AG09319 (cell line): ENCODE data around the gene DSCAM.
"Not testable (repeated sequence)": the region's sequence is repeated elsewhere in the genome, so short reads cannot be mapped to it uniquely, and the experiment has no call there.

Experiments
- DNase-seq: peaks from one replicate; pipeline ENCODE4 v3.0.0-alpha.2; 2010; ENCODE audit warnings: low read depth; ENCODE audit errors: extremely low read depth
- TF ChIP-seq, protein P1 (sequence below): IDR thresholded peaks from 2 replicates; pipeline ENCODE4 v1.5.1; 2011; ENCODE audit warnings: low read depth, mild to moderate bottlenecking, inconsistent platforms, low read length, moderate library complexity

The DSCAM gene

DNA sequence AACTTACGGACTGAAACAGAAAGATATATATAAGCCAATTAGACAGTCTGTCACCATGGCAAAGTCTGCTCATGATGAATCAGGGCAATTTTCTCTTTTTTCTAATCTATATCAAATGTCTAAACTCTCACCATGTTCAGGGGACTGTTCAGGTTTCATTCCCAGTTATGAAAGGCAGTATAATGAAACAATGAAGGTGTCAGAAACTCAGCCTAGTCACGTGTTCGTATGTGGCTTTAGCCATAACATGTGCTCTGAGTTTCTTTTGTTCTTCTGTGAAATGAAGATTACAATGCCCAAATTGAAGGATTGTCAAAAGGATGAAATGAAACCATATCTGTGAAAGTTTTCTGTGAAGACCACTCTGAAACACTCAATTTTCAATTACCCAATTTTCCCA lies 392.9 kb downstream of the DSCAM start:
- TF ChIP-seq, protein P1, sequence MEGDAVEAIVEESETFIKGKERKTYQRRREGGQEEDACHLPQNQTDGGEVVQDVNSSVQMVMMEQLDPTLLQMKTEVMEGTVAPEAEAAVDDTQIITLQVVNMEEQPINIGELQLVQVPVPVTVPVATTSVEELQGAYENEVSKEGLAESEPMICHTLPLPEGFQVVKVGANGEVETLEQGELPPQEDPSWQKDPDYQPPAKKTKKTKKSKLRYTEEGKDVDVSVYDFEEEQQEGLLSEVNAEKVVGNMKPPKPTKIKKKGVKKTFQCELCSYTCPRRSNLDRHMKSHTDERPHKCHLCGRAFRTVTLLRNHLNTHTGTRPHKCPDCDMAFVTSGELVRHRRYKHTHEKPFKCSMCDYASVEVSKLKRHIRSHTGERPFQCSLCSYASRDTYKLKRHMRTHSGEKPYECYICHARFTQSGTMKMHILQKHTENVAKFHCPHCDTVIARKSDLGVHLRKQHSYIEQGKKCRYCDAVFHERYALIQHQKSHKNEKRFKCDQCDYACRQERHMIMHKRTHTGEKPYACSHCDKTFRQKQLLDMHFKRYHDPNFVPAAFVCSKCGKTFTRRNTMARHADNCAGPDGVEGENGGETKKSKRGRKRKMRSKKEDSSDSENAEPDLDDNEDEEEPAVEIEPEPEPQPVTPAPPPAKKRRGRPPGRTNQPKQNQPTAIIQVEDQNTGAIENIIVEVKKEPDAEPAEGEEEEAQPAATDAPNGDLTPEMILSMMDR = no peak
- no peak for DNase-seq

DNA sequence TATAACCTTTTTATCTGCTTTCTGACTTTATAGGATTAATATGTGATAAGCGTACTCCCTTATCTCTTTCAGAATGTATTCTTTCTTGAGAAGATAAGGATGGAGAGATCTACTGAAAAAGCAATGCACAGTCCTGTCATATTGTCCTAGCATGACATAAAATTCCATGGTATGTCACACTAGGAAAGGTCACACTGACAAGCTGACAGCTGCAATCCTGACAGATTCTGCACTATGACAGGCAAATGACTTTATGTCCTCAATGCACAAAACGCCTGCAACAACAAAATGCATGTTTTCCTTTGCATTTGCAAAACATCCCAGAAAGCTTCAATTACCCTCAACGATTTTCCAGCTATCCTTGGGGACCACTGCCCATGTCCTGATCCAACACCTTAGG lies 393.8 kb downstream of the DSCAM start:
- DNase-seq = no peak
- TF ChIP-seq, protein P1 = no peak

DNA sequence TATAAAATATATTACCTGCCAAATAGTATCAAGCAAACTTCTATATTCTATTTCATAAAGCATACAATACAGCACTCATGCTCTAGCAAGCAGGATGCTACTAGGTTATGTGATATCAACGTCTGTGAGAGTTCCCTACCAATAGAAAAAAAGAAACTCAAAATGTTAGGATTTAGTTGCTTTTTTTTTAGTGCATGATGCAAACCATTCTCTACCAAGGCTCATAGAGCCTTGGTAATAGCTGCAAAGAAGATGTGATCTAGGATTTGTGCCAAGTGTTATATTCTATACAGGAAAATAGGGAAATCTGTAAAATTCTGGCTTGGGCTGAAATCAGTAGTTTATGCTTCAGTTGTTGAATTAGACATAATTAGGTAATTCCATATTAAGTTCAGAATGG lies 394.4 kb downstream of the DSCAM start:
- TF ChIP-seq, protein P1 = no peak
- DNase-seq = no peak

DNA sequence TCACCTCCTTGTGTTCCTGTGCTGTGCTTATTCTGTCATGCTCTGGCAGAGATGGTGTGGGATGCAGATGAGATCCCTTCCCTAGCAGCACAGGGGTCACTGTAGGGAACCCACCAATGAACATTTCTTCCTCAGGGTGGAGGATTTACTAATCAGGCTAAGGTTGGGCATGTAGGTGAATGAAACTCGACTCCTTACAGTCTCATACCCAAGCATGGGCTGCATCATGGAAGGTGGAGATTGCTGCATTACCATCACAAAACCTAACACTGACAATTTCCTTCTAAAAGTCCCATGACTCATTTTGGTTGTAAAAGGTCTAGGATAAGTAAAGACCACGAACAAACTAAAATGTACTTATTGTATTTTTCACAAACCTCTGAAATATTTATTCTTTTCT lies 399.9 kb downstream of the DSCAM start:
- no peak for DNase-seq
- TF ChIP-seq, protein P1 = no peak

DNA sequence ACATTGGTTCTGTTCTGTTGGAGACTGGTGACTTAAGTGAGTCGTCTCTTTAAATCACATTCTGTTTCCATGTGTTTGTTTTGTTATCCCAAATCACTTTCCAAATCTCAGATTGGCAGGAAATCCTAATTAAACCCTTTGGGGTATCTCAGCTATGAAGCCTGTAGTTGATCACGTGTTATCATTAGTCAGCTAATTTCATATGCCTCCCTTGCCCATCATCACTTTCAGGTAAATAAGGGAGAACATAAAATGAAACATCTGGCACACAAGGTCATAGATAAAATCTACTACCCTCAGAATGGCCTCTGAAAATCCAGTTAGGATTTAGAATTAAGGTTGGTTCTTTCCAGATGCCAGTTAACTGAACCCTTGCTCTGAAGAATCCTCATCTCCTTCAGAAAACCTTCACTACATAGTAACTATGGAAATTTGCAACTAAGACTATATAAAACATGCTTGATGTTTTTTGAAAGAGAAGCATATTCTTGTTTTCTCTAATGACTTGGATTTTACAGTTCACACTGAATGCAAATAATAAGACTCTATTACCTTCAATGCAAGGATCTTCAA lies 401.5 kb downstream of the DSCAM start:
- TF ChIP-seq, protein P1 = no peak
- no peak for DNase-seq

DNA sequence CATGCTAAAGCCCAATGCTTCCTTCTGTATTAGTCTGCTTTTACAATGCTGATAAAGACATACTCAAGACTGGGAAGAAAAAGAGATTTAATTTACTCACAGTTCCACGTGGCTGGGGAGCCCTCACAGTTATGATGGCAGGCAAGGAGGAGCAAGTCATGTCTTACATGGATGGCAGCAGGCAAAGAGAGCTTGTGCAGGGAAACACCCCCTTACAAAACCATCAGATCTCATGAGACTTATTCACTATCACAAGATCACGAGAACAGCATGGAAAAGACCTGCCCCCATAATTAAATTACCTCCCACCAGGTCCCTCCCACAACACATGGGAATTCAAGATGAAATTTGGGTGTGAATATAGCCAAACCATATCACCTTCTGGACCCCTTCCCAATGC lies 407.4 kb downstream of the DSCAM start:
- DNase-seq = not testable (repeated sequence)

DNA sequence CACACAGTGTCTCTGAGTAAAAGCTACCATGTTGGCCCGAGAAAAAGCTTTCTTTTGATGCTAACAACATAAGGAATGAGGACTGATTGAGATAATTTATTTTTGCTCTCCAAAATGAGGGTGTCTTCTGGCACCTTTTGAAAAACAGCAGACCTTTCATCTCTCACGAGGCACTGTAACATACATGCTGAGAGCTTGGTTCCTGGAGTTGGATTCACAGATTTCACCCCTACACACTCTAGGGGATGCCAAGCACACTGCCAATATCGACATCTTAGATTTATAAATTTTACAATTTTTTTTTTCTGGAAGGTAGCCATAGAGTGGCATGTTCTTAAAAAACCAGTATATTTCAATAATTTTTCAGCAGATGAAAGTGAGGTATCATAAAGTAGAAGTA lies 408.3 kb downstream of the DSCAM start:
- TF ChIP-seq, protein P1 = no peak
- DNase-seq = no peak

DNA sequence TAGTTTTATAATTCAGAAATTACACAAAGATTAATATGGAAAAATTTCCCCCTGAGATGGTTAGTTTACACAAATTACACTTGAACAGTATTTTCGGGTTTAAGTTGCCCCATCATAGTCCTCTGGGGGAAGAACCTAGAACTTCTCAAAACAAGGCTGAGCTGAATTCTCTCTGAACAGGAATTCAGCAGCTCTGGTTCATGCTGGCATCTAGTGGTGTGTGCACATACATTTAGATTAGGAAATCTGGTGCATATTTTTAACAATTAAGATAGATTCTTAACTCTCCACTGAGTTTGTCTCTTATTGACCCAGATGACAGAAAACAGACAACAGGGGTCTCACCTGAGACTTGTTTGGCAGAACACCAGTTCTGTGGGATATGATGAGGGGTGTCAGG lies 410.7 kb downstream of the DSCAM start:
- TF ChIP-seq, protein P1 = no peak
- no peak for DNase-seq
